Endothelial cell of umbilical vein (primary cell): ENCODE data around the gene NPIPA3.
"Not testable (repeated sequence)": the region's sequence is repeated elsewhere in the genome, so short reads cannot be mapped to it uniquely, and the experiment has no call there.

Experiments
- CTCF ChIP-seq, 2 donors: IDR thresholded peaks; 1 replicate in 1 of 2; 2 replicates in 1 of 2; pipeline ENCODE4 v1.5.1; 2011; ENCODE audit warnings: low read length in 2 of 2, mild to moderate bottlenecking in 2 of 2, moderate library complexity in 2 of 2, control low read depth in 1 of 2, inconsistent platforms in 1 of 2, low read depth in 1 of 2; ENCODE audit not compliant: insufficient read depth in 1 of 2; ENCODE audit errors: extremely low read depth in 1 of 2
- EZH2 ChIP-seq: IDR thresholded peaks from 2 replicates; pipeline ENCODE4 v1.6.1; 2012; ENCODE audit warnings: borderline replicate concordance, low read depth, mild to moderate bottlenecking, moderate library complexity, low read length, inconsistent platforms; ENCODE audit not compliant: severe bottlenecking
- FOS ChIP-seq: IDR thresholded peaks from 2 replicates; pipeline ENCODE4 v1.6.1; 2011; ENCODE audit warnings: mild to moderate bottlenecking, low read length, moderate library complexity, borderline replicate concordance; ENCODE audit not compliant: insufficient read depth
- JUN ChIP-seq: IDR thresholded peaks from 2 replicates; pipeline ENCODE4 v1.6.1; 2011; ENCODE audit warnings: borderline replicate concordance, low read depth; ENCODE audit not compliant: insufficient read length, insufficient read depth
- MAX ChIP-seq: IDR thresholded peaks from 2 replicates; pipeline ENCODE4 v1.6.1; 2011; ENCODE audit not compliant: insufficient read depth, insufficient read length
- MYC ChIP-seq: IDR thresholded peaks from one replicate; pipeline ENCODE4 v1.6.1; 2011; ENCODE audit warnings: mild to moderate bottlenecking, low read depth, low read length
- POLR2A ChIP-seq: IDR thresholded peaks from 2 replicates; pipeline ENCODE4 v1.6.1; 2012; ENCODE audit warnings: low read depth, mild to moderate bottlenecking, control low read depth, low read length
- POLR2AphosphoS5 ChIP-seq: IDR thresholded peaks from 2 replicates; pipeline ENCODE4 v1.6.1; 2012; ENCODE audit warnings: low read depth, mild to moderate bottlenecking, control low read depth, low read length, moderate library complexity; ENCODE audit not compliant: insufficient read depth

GRCh38 chr16:14742273-14743128, 39.3 kb downstream of the NPIPA3 start, which contains the start of gene NPIPA2:
- TF ChIP-seq EZH2; CTCF (IDR thresholded peaks at IDR 0.05; ENCODE audit: extremely low read depth in 1 of 2, insufficient read depth in 1 of 2, low read depth in 1 of 2, low read length in 2 of 2); POLR2A; POLR2AphosphoS5; JUN; MAX; FOS; MYC: not testable (repeated sequence)
